C4-2B (cell line): ENCODE data around the gene STX7.

Source experiments
- CTCF ChIP-seq: fragments of 450-650 bp; conservative IDR thresholded peaks from 2 replicates; pipeline ENCODE4 v1.5.1; 2017; ENCODE audit warnings: mild to moderate bottlenecking
- ZFX ChIP-seq: fragments of 450-650 bp; IDR thresholded peaks from 2 replicates; pipeline ENCODE4 v1.6.1; 2017

- TF ChIP-seq CTCF, result no peak; the same call in 1 of the 2 replicates
- TF ChIP-seq ZFX, result no peak
These were observed 111.9 kb downstream of the STX7 start, which contains the start of gene MOXD1 for GRCh38 chr6:132400883-132401617.
